ENCODE results near the gene EGFR. TPM values are rescaled to one million over a fixed set of nuclear protein-coding genes. Genes with fewer than 3 reads are reported as not detected.

EGFR gene
- total RNA-seq, 4 donors from 2014 or later = 224 to 292 (median 233) TPM

DNA sequence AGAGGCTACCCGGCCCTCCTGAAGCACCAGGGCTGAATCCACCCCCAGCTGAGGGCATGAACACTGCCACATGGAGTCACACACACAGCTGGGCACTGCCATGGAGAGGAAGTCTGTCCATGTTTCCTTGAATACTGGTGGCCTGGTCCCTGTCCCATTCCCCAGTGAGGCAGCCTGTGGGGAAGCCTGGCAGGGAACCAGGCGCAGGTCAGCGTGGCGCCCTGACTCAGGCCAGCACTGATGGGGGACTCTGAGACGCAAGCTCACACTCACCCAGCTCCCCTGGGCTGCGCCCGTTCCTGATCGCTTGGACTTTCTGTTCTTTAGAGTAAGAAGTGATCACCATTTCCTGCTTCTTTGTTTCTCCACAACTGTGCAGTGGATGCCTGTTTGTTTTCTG, 128.3 kb downstream of the EGFR start:
- TF ChIP-seq, protein P1, sequence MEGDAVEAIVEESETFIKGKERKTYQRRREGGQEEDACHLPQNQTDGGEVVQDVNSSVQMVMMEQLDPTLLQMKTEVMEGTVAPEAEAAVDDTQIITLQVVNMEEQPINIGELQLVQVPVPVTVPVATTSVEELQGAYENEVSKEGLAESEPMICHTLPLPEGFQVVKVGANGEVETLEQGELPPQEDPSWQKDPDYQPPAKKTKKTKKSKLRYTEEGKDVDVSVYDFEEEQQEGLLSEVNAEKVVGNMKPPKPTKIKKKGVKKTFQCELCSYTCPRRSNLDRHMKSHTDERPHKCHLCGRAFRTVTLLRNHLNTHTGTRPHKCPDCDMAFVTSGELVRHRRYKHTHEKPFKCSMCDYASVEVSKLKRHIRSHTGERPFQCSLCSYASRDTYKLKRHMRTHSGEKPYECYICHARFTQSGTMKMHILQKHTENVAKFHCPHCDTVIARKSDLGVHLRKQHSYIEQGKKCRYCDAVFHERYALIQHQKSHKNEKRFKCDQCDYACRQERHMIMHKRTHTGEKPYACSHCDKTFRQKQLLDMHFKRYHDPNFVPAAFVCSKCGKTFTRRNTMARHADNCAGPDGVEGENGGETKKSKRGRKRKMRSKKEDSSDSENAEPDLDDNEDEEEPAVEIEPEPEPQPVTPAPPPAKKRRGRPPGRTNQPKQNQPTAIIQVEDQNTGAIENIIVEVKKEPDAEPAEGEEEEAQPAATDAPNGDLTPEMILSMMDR (IDR thresholded peaks at IDR 0.05) = no peak
- no peak for TF ChIP-seq POLR2A (IDR thresholded peaks at IDR 0.05)
- DNase-seq (ENCODE audit: low spot score in 2 of 2) = peak in 1 of 2 donors; percentile 82
- intact Hi-C loops (cut with DNase I; ENCODE audit: low total_unique reads) = no loop called here
- whole genome bisulfite sequencing, 2 donors = 93 to 94% methylated on average over 8 of the region's 8 CpGs
- H3K4me3 ChIP-seq (ENCODE audit: low read depth, poor library complexity, severe bottlenecking) = no peak overlapping the region

DNA sequence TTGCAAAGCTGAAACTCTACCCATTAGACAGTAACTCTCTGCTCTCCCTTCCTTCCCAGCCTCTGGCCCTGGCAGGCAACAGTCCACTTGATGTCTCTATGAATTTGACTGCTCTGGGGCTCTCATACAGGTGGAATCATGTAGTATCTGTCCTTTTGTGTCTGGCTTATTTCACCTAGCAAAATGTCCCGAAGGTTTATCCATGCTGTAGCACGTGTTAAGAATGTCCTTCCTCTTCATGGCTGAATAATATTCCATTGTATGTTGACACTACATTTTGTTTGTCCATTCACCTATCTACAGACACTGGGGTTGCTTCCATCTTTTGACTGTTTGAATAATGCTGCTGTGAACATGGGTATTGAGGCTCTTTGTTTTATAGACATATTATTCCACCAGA, 128.9 kb downstream of the EGFR start:
- peak in 1 of 2 donors; percentile 49 for DNase-seq (ENCODE audit: low spot score in 2 of 2)
- H3K4me3 ChIP-seq (ENCODE audit: low read depth, poor library complexity, severe bottlenecking) = no peak overlapping the region
- WGBS, 2 donors = 95 to 97% methylated on average over 2 of the region's 2 CpGs
- TF ChIP-seq POLR2A (IDR thresholded peaks at IDR 0.05) = no peak
- TF ChIP-seq, protein P1 (IDR thresholded peaks at IDR 0.05) = no peak
- intact Hi-C loops (cut with DNase I; ENCODE audit: low total_unique reads) = no loop called here

DNA sequence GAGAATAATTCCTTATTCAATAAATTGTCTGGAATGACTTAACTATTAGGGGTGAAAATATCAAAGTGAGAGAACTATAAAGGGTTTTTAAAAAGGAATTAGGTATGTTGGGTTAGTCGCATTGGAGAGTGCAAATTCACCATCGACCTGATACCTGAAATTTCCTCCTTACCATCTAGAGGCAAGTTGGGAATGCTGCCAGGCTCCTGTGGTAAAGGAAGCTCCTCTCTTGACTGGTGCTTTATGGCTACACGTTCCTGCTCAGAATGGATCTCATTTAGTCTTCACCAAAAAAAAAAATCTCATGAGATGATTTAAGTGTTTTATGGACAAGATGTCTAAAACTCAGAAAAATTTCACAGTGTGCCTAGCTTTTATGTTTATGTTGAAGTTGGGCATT, 129.8 kb downstream of the EGFR start:
- no peak overlapping the region for H3K4me3 ChIP-seq (ENCODE audit: low read depth, poor library complexity, severe bottlenecking)
- WGBS, 2 donors = 42 to 53% methylated on average over 3 of the region's 3 CpGs
- peak in 1 of 2 donors; percentile 46 for DNase-seq (ENCODE audit: low spot score in 2 of 2)
- intact Hi-C loops (cut with DNase I; ENCODE audit: low total_unique reads) = no loop called here
- no peak for TF ChIP-seq POLR2A (IDR thresholded peaks at IDR 0.05)
- TF ChIP-seq, protein P1 (IDR thresholded peaks at IDR 0.05) = no peak

DNA sequence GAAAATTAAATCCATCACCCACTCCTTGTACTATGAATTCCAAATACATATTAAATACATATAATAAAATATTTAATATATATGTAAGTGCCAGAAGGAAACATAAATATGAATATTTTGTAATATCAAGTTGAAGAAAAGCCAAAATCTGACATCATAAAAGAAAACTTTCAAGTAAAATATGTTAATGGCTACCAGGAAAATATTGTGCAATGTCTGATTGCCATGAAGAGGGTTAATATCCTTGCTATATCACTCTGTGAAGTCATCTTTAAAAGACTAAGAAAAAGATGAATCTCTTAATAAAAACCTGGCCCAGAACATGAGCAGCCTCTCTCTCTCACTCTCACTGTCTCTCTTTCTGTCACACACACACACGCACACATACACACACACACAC, 130.2 kb downstream of the EGFR start:
- WGBS, 2 donors = 93% methylated on average over 1 of the region's 1 CpG
- no peak for DNase-seq (ENCODE audit: low spot score in 2 of 2)
- intact Hi-C loops (cut with DNase I; ENCODE audit: low total_unique reads) = no loop called here
- H3K4me3 ChIP-seq (ENCODE audit: low read depth, poor library complexity, severe bottlenecking) = no peak overlapping the region
- TF ChIP-seq POLR2A (IDR thresholded peaks at IDR 0.05) = no peak
- TF ChIP-seq, protein P1 (IDR thresholded peaks at IDR 0.05) = no peak

DNA sequence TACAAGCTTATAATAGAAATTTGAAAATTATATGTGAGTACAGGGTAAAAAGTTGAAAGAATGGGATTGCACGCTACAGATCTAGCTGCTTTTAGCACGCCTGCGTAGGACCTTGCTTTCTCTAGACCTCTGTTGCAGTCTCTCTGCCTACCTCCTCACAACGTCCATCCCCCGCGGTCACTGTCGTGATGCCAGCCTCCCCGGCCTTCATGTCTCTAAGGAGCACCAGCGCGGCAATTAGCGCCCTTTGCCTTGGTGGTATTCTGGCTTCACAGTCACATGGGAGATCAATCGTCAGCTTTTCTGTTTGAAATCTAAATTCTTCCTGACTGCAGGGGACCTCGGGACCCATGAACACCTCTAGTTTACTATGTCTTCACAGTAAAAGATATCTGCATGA, 131.3 kb downstream of the EGFR start:
- intact Hi-C loops (cut with DNase I; ENCODE audit: low total_unique reads) = no loop called here
- TF ChIP-seq, protein P1 (IDR thresholded peaks at IDR 0.05) = no peak
- WGBS, 2 donors = 91 to 92% methylated on average over 13 of the region's 13 CpGs
- DNase-seq (ENCODE audit: low spot score in 2 of 2) = peak in 1 of 2 donors; percentile 50
- H3K4me3 ChIP-seq (ENCODE audit: low read depth, poor library complexity, severe bottlenecking) = no peak overlapping the region

DNA sequence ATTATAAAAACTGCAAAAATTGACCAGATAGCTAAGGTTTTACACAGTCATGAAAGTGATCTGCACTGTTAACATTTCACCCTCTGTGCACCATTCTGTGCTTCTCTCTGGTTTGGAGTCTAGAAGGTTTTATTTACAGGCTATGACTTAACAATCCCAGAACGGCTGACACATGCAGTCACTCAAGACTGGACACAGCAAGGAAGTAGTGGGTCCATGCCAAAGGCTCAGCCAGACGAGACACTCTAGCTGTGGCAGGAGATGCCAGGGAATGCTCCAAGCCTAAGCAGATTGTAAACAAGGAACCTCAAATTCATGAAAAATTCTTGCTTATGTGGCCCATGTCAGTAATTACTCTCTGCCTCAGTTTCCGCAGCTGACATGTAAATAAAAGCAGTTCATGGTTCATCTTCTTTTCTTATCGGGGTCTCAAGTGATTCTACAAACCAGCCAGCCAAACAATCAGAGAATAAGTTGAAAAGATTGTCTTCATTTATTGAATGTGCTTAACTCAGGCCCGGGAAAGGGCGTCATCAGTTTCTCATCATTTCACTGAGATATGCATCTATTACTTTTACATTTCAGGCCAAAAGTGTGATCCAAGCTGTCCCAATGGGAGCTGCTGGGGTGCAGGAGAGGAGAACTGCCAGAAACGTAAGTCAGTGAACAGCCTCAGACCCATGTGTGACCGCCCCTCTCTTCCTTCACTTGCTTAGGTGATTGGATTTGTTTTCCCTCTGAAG, 132.1 kb downstream of the EGFR start:
- WGBS, 2 donors = 82 to 84% methylated on average over 8 of the region's 8 CpGs
- peak in 1 of 2 donors; percentile 43 for DNase-seq (ENCODE audit: low spot score in 2 of 2)
- intact Hi-C loops (cut with DNase I; ENCODE audit: low total_unique reads) = no loop called here
- TF ChIP-seq, protein P1 (IDR thresholded peaks at IDR 0.05) = no peak
- TF ChIP-seq POLR2A (IDR thresholded peaks at IDR 0.05) = no peak
- no peak overlapping the region for H3K4me3 ChIP-seq (ENCODE audit: low read depth, poor library complexity, severe bottlenecking)

Data from lower leg skin (tissue), 4 donors.